ENCODE measurements around the gene AZIN2.
"Not testable (repeated sequence)": the region's sequence is repeated elsewhere in the genome, so short reads cannot be mapped to it uniquely, and the experiment has no call there.

The AZIN2 gene

GRCh38 chr1:33080885-33081553, at the start of gene AZIN2:
TSS of gene AZIN2 (plus strand) at chr1:33081153. CDS start at chr1:33082250, 1,097 bp downstream.
- peak; percentile 95 for DNase-seq

GRCh38 chr1:33031506-33031905, 49.4 kb upstream of the AZIN2 start:
- no peak for DNase-seq

GRCh38 chr1:33032126-33032869, 48.7 kb upstream of the AZIN2 start:
- DNase-seq: no peak

- no peak for DNase-seq
These were observed 44.9 kb upstream of the AZIN2 start for GRCh38 chr1:33036051-33036525.

GRCh38 chr1:33036526-33037503, 44.1 kb upstream of the AZIN2 start, which contains the start of gene AK2:
TSS of gene AK2 (minus strand) at chr1:33036883. CDS start at chr1:33036828, 55 bp downstream.
- DNase-seq: peak; percentile 93

GRCh38 chr1:33039840-33040239, 41.1 kb upstream of the AZIN2 start:
- DNase-seq: no peak

GRCh38 chr1:33041026-33041425, 39.9 kb upstream of the AZIN2 start:
- no peak for DNase-seq

GRCh38 chr1:33042831-33043230, 38.1 kb upstream of the AZIN2 start:
- DNase-seq: no peak

GRCh38 chr1:33043267-33044092, 37.5 kb upstream of the AZIN2 start:
- no peak for DNase-seq

- no peak for DNase-seq
These were observed 35.7 kb upstream of the AZIN2 start for GRCh38 chr1:33045246-33045645.

GRCh38 chr1:33045814-33046213, 35.1 kb upstream of the AZIN2 start:
- no peak for DNase-seq

- not testable (repeated sequence) for DNase-seq
These were observed 34.7 kb upstream of the AZIN2 start for GRCh38 chr1:33046234-33046633.

- DNase-seq: no peak
These were observed 33.7 kb upstream of the AZIN2 start for GRCh38 chr1:33047290-33047689.

- no peak for DNase-seq
These were observed 33.1 kb upstream of the AZIN2 start for GRCh38 chr1:33047839-33048305.

- no peak for DNase-seq
These were observed 32.5 kb upstream of the AZIN2 start for GRCh38 chr1:33048426-33048825.

GRCh38 chr1:33049371-33049770, 31.6 kb upstream of the AZIN2 start:
- DNase-seq: no peak

- DNase-seq: no peak
These were observed 30.5 kb upstream of the AZIN2 start for GRCh38 chr1:33050221-33051076.

- DNase-seq: peak; percentile 3
These were observed 25.5 kb upstream of the AZIN2 start for GRCh38 chr1:33055210-33056008.

GRCh38 chr1:33056426-33056825, 24.5 kb upstream of the AZIN2 start:
- no peak for DNase-seq

GRCh38 chr1:33057095-33057494, 23.9 kb upstream of the AZIN2 start:
- DNase-seq: no peak
